Muscle layer of duodenum (tissue), 2 donors: Measurements from ENCODE around the gene SMAD9.
A peak's percentile ranks its signal among the peaks of the same experiment; 100 is the strongest.

ENCODE experiments used
- H3K27ac ChIP-seq: one replicate; pipeline ENCODE4 v1.7.0; 2013; ENCODE audit warnings: mild to moderate bottlenecking, low read length
- H3K27me3 ChIP-seq: one replicate; pipeline ENCODE4 v1.7.0; 2013; ENCODE audit warnings: low read depth, mild to moderate bottlenecking, control low read depth, low read length
- H3K36me3 ChIP-seq, 2 donors: one replicate each; pipeline ENCODE4 v1.7.0; 2013; ENCODE audit warnings: low read length in 2 of 2, control low read depth in 1 of 2, mild to moderate bottlenecking in 1 of 2; ENCODE audit not compliant: insufficient read depth in 2 of 2, control insufficient read depth in 1 of 2
- H3K4me1 ChIP-seq, 2 donors: one replicate each; pipeline ENCODE4 v1.7.0; 2013; ENCODE audit warnings: low read length in 2 of 2, mild to moderate bottlenecking in 2 of 2, control low read depth in 1 of 2, moderate library complexity in 1 of 2; ENCODE audit not compliant: insufficient read depth in 2 of 2, control insufficient read depth in 1 of 2
- H3K4me3 ChIP-seq, 2 donors: one replicate each; pipeline ENCODE4 v1.7.0; 2013; ENCODE audit warnings: low read length in 2 of 2, low read depth in 1 of 2, mild to moderate bottlenecking in 1 of 2
- H3K9me3 ChIP-seq, 2 donors: one replicate each; pipeline ENCODE4 v1.7.0; 2013; ENCODE audit warnings: low read length in 2 of 2, control low read depth in 1 of 2, mild to moderate bottlenecking in 1 of 2; ENCODE audit not compliant: control insufficient read depth in 1 of 2
- donor health status: healthy.

Gene SMAD9

GRCh38 chr13:36919833-36920615, at the start of gene SMAD9:
Gene SMAD9, minus strand, starts transcription at chr13:36920238. Its CDS starts 40,549 bp downstream, at chr13:36879689.
- Histone ChIP-seq H3K27me3 (no peaks in the 10 kb centered on the region), H3K4me1 (peaks cover 3 to 26% of the 10 kb centered on the region in 2 donors), H3K9me3 (no peaks in the 10 kb centered on the region), H3K4me3 (peak within 1 kb of the TSS; percentile 63 to 73), H3K36me3 (no peaks in the 10 kb centered on the region), H3K27ac (peak within 1 kb of the TSS; percentile 71)

GRCh38 chr13:36966404-36966803, 46.4 kb upstream of the SMAD9 start:
- H3K36me3 ChIP-seq = peaks cover 17 to 33% of the 10 kb centered on the region in 2 donors
- no peaks in the 10 kb centered on the region for H3K9me3 ChIP-seq
- H3K27ac ChIP-seq = no peak overlapping the region

GRCh38 chr13:36965767-36966166, 45.7 kb upstream of the SMAD9 start:
- Histone ChIP-seq H3K4me3 (no peak overlapping the region), H3K27me3 (no peaks in the 10 kb centered on the region), H3K27ac (no peak overlapping the region), H3K9me3 (no peaks in the 10 kb centered on the region), H3K4me1 (no peaks in the 10 kb centered on the region), H3K36me3 (peaks cover 17 to 31% of the 10 kb centered on the region in 2 donors)

More at GRCh38 chr13:36966404-36966803, 46.4 kb upstream of the SMAD9 start:
- Histone ChIP-seq H3K4me1 (no peaks in the 10 kb centered on the region), H3K27me3 (no peaks in the 10 kb centered on the region), H3K4me3 (no peak overlapping the region)

GRCh38 chr13:36959456-36960116, 39.5 kb upstream of the SMAD9 start:
- Histone ChIP-seq H3K27ac (no peak overlapping the region), H3K4me1 (no peaks in the 10 kb centered on the region), H3K27me3 (no peaks in the 10 kb centered on the region), H3K9me3 (no peaks in the 10 kb centered on the region), H3K36me3 (peaks cover 12 to 20% of the 10 kb centered on the region in 2 donors), H3K4me3 (no peak overlapping the region)

GRCh38 chr13:36954542-36954941, 34.5 kb upstream of the SMAD9 start:
- H3K27ac ChIP-seq = no peak overlapping the region
- peaks cover 17 to 19% of the 10 kb centered on the region in 2 donors for H3K36me3 ChIP-seq
- H3K4me1 ChIP-seq = no peaks in the 10 kb centered on the region

GRCh38 chr13:36950920-36951319, 30.9 kb upstream of the SMAD9 start:
- peaks cover 22 to 27% of the 10 kb centered on the region in 2 donors for H3K36me3 ChIP-seq
- H3K4me1 ChIP-seq = no peaks in the 10 kb centered on the region

More at GRCh38 chr13:36954542-36954941, 34.5 kb upstream of the SMAD9 start:
- no peaks in the 10 kb centered on the region for H3K27me3 ChIP-seq
- H3K9me3 ChIP-seq = no peaks in the 10 kb centered on the region
- no peak overlapping the region for H3K4me3 ChIP-seq

GRCh38 chr13:36950330-36950729, 30.3 kb upstream of the SMAD9 start:
- Histone ChIP-seq H3K9me3 (no peaks in the 10 kb centered on the region), H3K27me3 (no peaks in the 10 kb centered on the region), H3K4me1 (no peaks in the 10 kb centered on the region), H3K36me3 (peaks cover 20 to 27% of the 10 kb centered on the region in 2 donors), H3K27ac (no peak overlapping the region), H3K4me3 (no peak overlapping the region)

More at GRCh38 chr13:36950920-36951319, 30.9 kb upstream of the SMAD9 start:
- Histone ChIP-seq H3K4me3 (no peak overlapping the region), H3K27me3 (no peaks in the 10 kb centered on the region), H3K9me3 (no peaks in the 10 kb centered on the region), H3K27ac (no peak overlapping the region)

GRCh38 chr13:36945078-36945477, 25.0 kb upstream of the SMAD9 start:
- no peaks in the 10 kb centered on the region for H3K9me3 ChIP-seq
- H3K4me3 ChIP-seq = no peak overlapping the region
- H3K27ac ChIP-seq = no peak overlapping the region
- no peaks in the 10 kb centered on the region for H3K4me1 ChIP-seq
- H3K36me3 ChIP-seq = peaks cover 8 to 12% of the 10 kb centered on the region in 2 donors
- no peaks in the 10 kb centered on the region for H3K27me3 ChIP-seq

- H3K36me3 ChIP-seq = no peaks in the 10 kb centered on the region
- H3K9me3 ChIP-seq = no peaks in the 10 kb centered on the region
- H3K4me3 ChIP-seq = no peak overlapping the region
- H3K27ac ChIP-seq = no peak overlapping the region
- H3K4me1 ChIP-seq = peaks cover 0 to under 1% of the 10 kb centered on the region in 2 donors
- no peaks in the 10 kb centered on the region for H3K27me3 ChIP-seq
Observed at GRCh38 chr13:36925603-36926002, 5.6 kb upstream of the SMAD9 start.

GRCh38 chr13:36924001-36924400, 4.0 kb upstream of the SMAD9 start:
- no peaks in the 10 kb centered on the region for H3K27me3 ChIP-seq
- no peak overlapping the region for H3K4me3 ChIP-seq
- no peaks in the 10 kb centered on the region for H3K36me3 ChIP-seq
- H3K4me1 ChIP-seq = peaks cover 0 to 4% of the 10 kb centered on the region in 2 donors
- H3K27ac ChIP-seq = no peak overlapping the region
- no peaks in the 10 kb centered on the region for H3K9me3 ChIP-seq

- H3K9me3 ChIP-seq = no peaks in the 10 kb centered on the region
- peaks cover 3 to 18% of the 10 kb centered on the region in 2 donors for H3K4me1 ChIP-seq
- H3K4me3 ChIP-seq = no peak overlapping the region
- no peaks in the 10 kb centered on the region for H3K36me3 ChIP-seq
- no peak overlapping the region for H3K27ac ChIP-seq
- no peaks in the 10 kb centered on the region for H3K27me3 ChIP-seq
Observed at GRCh38 chr13:36921631-36922301, 1.7 kb upstream of the SMAD9 start.
